SU-DHL-6 (cell line): ENCODE results near the gene DDAH2.

Experiments
- EZH2phosphoT487 ChIP-seq: fragments of 200-600 bp; sonication (generic), shearing (Covaris generic); conservative IDR thresholded peaks from 2 replicates; pipeline ENCODE4 v1.6.1; 2018; ENCODE audit warnings: mild to moderate bottlenecking, antibody characterized with exemption, low read length, moderate library complexity, mixed read lengths
- TF ChIP-seq, protein P1 (sequence below): fragments of 200-600 bp; sonication (generic); IDR thresholded peaks from one replicate; pipeline ENCODE4 v1.5.1; 2017; ENCODE audit warnings: antibody characterized with exemption, mild to moderate bottlenecking, low read length, moderate library complexity; ENCODE audit not compliant: insufficient read depth, poor library complexity, severe bottlenecking

- TF ChIP-seq, protein P1, sequence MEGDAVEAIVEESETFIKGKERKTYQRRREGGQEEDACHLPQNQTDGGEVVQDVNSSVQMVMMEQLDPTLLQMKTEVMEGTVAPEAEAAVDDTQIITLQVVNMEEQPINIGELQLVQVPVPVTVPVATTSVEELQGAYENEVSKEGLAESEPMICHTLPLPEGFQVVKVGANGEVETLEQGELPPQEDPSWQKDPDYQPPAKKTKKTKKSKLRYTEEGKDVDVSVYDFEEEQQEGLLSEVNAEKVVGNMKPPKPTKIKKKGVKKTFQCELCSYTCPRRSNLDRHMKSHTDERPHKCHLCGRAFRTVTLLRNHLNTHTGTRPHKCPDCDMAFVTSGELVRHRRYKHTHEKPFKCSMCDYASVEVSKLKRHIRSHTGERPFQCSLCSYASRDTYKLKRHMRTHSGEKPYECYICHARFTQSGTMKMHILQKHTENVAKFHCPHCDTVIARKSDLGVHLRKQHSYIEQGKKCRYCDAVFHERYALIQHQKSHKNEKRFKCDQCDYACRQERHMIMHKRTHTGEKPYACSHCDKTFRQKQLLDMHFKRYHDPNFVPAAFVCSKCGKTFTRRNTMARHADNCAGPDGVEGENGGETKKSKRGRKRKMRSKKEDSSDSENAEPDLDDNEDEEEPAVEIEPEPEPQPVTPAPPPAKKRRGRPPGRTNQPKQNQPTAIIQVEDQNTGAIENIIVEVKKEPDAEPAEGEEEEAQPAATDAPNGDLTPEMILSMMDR, result no peak
- no peak for TF ChIP-seq EZH2phosphoT487
Measured at GRCh38 chr6:31720196-31720770, 8.8 kb downstream of the DDAH2 start.
